DMS79 treated with DMSO at 0.1 percent for 48 hours (cell line): ENCODE data around the gene UBAC1.
"Not testable (repeated sequence)": the region's sequence is repeated elsewhere in the genome, so short reads cannot be mapped to it uniquely, and the experiment has no call there.

ENCODE experiments used
- DNase-seq: peaks from one replicate; lab custom pipeline; 2025; lab: John Stamatoyannopoulos, UW

Gene UBAC1

GRCh38 chr9:135901826-135902225 lies 59.3 kb downstream of the UBAC1 start:
- no peak for DNase-seq

GRCh38 chr9:135901031-135901758 lies 60.0 kb downstream of the UBAC1 start:
- DNase-seq = no peak

- DNase-seq = no peak
These were observed 62.4 kb downstream of the UBAC1 start for GRCh38 chr9:135898634-135899407.

- DNase-seq = no peak
These were observed 64.5 kb downstream of the UBAC1 start for GRCh38 chr9:135896626-135897025.

GRCh38 chr9:135896205-135896604 lies 65.0 kb downstream of the UBAC1 start:
- DNase-seq = no peak

GRCh38 chr9:135895202-135895848 lies 65.8 kb downstream of the UBAC1 start:
- DNase-seq = no peak

- DNase-seq = no peak
These were observed 68.1 kb downstream of the UBAC1 start for GRCh38 chr9:135893104-135893503.

- DNase-seq = not testable (repeated sequence)
These were observed 68.8 kb downstream of the UBAC1 start for GRCh38 chr9:135892327-135892726.

GRCh38 chr9:135891027-135891631 lies 70.0 kb downstream of the UBAC1 start:
- no peak for DNase-seq

- DNase-seq = no peak
These were observed 70.8 kb downstream of the UBAC1 start for GRCh38 chr9:135890190-135891026.

- DNase-seq = no peak
These were observed 71.5 kb downstream of the UBAC1 start for GRCh38 chr9:135889564-135890189.

GRCh38 chr9:135888766-135889394 lies 72.3 kb downstream of the UBAC1 start:
- DNase-seq = peak; percentile 75

- no peak for DNase-seq
These were observed 72.9 kb downstream of the UBAC1 start for GRCh38 chr9:135888126-135888765.

GRCh38 chr9:135887585-135888050 lies 73.6 kb downstream of the UBAC1 start:
- no peak for DNase-seq

GRCh38 chr9:135887021-135887507 lies 74.1 kb downstream of the UBAC1 start:
- DNase-seq = no peak

- DNase-seq = no peak
These were observed 74.8 kb downstream of the UBAC1 start for GRCh38 chr9:135886147-135886981.

- DNase-seq = no peak
These were observed 75.9 kb downstream of the UBAC1 start for GRCh38 chr9:135885100-135885853.
